Mucosa of descending colon (tissue), 3 donors: ENCODE measurements around the gene FN1. TPM values are rescaled to one million over a fixed set of nuclear protein-coding genes. Genes with fewer than 3 reads are reported as not detected.

Source experiments
- ATAC-seq: fragments of 200-7000 bp; cut with Tn5 transposase; one replicate; pipeline ENCODE4 v1.9.1; 2020; ENCODE audit warnings: mild to moderate bottlenecking, moderate library complexity
- DNase-seq, 3 donors: peaks; one replicate each; pipeline ENCODE4 v3.0.0-alpha.2; 2020
- H3K36me3 ChIP-seq: fragments of 200-600 bp; one replicate; pipeline ENCODE4 v1.8.0; 2021; ENCODE audit warnings: low read depth, mild to moderate bottlenecking
- H3K4me1 ChIP-seq: fragments of 200-600 bp; one replicate; pipeline ENCODE4 v1.8.0; 2021; ENCODE audit warnings: low read depth, mild to moderate bottlenecking
- H3K4me3 ChIP-seq: fragments of 200-600 bp; one replicate; pipeline ENCODE4 v1.8.0; 2021; ENCODE audit warnings: mild to moderate bottlenecking
- H3K9me3 ChIP-seq: fragments of 200-600 bp; one replicate; pipeline ENCODE4 v1.8.0; 2021; ENCODE audit warnings: mild to moderate bottlenecking
- CTCF ChIP-seq: fragments of 200-600 bp; IDR thresholded peaks from one replicate; pipeline ENCODE4 v1.8.0; 2022; ENCODE audit warnings: antibody characterized with exemption, mild to moderate bottlenecking
- intact Hi-C, 2 donors: fragments of 100-400 bp; cut with DNase I in 1 of 2; cut with micrococcal nuclease in 1 of 2; formaldehyde crosslinking; loops; one replicate each; pipeline versions ENCODE4 v1.11.0 to v1.11.1; 2022; cut with DNase I, micrococcal nuclease
- total RNA-seq, 3 donors: library from RNA; stranded (reverse); fragmentation: NEBNext Ultra II Directional in 2 of 3; extraction: Animal tissue kit (Norgen Biotek cat#: 25700) in 2 of 3; gene quantifications; one replicate each; pipeline versions ENCODE4 v1.2.1 to v1.2.4, GENCODE V29; 2021 to 2023
- donor health status: DM: no; HTN: no; CAD: no; lungs with moderate emphysema.
- donor health status: DM: no; HTN: no; CAD: no.
- donor health status: DM: no; HTN: yes; CAD: no.

FN1 gene
- total RNA-seq, 3 donors from 2014 or later: 30.3 to 1,060 (median 208) TPM

- Histone ChIP-seq H3K9me3 (no peaks in the 10 kb centered on the region), H3K4me3 (no peak overlapping the region), H3K36me3 (no peaks in the 10 kb centered on the region), H3K4me1 (no peaks in the 10 kb centered on the region)
- TF ChIP-seq CTCF: no peak
- DNase-seq (no peak), ATAC-seq (no peak)
- intact Hi-C loops: no loop called here
Measured at GRCh38 chr2:215423234-215423633, 12.6 kb downstream of the FN1 start.

- intact Hi-C loops: no loop called here
- no peak for DNase-seq
- Histone ChIP-seq H3K9me3 (no peaks in the 10 kb centered on the region), H3K4me3 (no peak overlapping the region), H3K4me1 (no peaks in the 10 kb centered on the region), H3K36me3 (no peaks in the 10 kb centered on the region)
- ATAC-seq: no peak
- no peak for TF ChIP-seq CTCF
Measured at GRCh38 chr2:215422676-215423075, 13.2 kb downstream of the FN1 start.

GRCh38 chr2:215421859-215422461, 13.9 kb downstream of the FN1 start:
- no peak for DNase-seq
- Histone ChIP-seq H3K4me1 (no peaks in the 10 kb centered on the region), H3K36me3 (no peaks in the 10 kb centered on the region), H3K9me3 (no peaks in the 10 kb centered on the region), H3K4me3 (no peak overlapping the region)
- ATAC-seq: no peak
- no peak for TF ChIP-seq CTCF
- intact Hi-C loops: no loop called here

GRCh38 chr2:215420471-215420935, 15.4 kb downstream of the FN1 start:
- intact Hi-C loops: no loop called here
- no peaks in the 10 kb centered on the region for H3K36me3 ChIP-seq
- DNase-seq: no peak
- no peak for ATAC-seq
- no peaks in the 10 kb centered on the region for H3K9me3 ChIP-seq
- H3K4me3 ChIP-seq: no peak overlapping the region
- H3K4me1 ChIP-seq: no peaks in the 10 kb centered on the region
- TF ChIP-seq CTCF: no peak

- Histone ChIP-seq H3K4me3 (no peak overlapping the region), H3K36me3 (no peaks in the 10 kb centered on the region), H3K9me3 (no peaks in the 10 kb centered on the region), H3K4me1 (no peaks in the 10 kb centered on the region)
- DNase-seq (no peak), ATAC-seq (no peak)
- intact Hi-C loops: no loop called here
- TF ChIP-seq CTCF: no peak
Measured at GRCh38 chr2:215419769-215420470, 15.9 kb downstream of the FN1 start.
